ENCODE results near the gene ZNF165. TPM values are rescaled to one million over a fixed set of nuclear protein-coding genes. Genes with fewer than 3 reads are reported as not detected.
A peak's percentile ranks its signal among the peaks of the same experiment; 100 is the strongest.

Gene ZNF165
- total RNA-seq, 4 donors from 2014 or later = 1.7 to 6.9 (median 2.2) TPM

DNA sequence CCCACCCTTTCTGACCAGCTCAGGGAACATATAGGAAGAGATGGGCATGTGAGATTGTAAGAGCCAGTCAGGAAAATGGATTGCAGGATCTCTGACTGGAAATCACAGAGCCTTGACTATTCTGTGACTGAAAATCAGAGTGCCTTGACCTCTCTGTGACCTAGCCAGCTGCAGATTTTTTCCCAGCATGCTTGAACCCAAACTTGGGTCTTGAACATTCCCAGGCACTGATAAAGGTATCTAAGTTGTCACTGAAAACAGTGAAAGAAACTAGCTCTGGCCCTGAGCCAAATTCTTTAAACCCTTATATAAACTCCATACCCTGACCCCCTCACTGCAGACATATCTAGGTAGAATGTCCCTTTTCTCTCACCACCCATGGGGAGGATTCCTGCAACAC, 2.3 kb upstream of the ZNF165 start:
- TF ChIP-seq POLR2A (IDR thresholded peaks at IDR 0.05) = no peak
- DNase-seq = no peak
- Histone ChIP-seq H3K4me3 (no peak overlapping the region), H3K9me3 (no peaks in the 10 kb centered on the region), H3K27ac (no peak overlapping the region), H3K27me3 (no peaks in the 10 kb centered on the region), H3K4me1 (peaks cover 6 to 17% (median 7%) of the 10 kb centered on the region in 3 donors), H3K36me3 (no peaks in the 10 kb centered on the region)
- intact Hi-C loops (cut with DNase I) = no loop called here

DNA sequence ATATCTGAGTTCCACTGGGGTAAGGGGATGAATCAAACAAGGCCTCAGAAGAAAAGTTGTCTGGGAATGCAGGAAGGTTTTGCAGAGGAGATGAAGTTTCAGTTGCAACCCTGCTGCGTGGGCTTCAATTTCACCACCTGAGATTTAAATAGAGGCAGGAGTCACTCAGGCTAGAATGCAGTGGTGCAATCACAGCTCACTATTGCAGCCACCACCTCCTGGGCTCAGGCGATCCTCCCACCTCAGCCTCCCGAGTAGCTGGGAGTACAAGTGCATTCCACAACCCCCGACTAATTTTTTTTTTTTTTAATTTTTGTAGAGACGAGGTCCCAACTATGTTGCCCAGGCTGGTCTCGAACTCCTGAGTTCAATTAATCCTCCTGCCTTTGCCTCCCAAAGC, 1.5 kb upstream of the ZNF165 start:
- no peak overlapping the region for H3K27ac ChIP-seq
- 85 to 92% methylated on average over 6 of the region's 6 CpGs for WGBS, 2 donors
- intact Hi-C loops (cut with DNase I) = no loop called here
- H3K4me1 ChIP-seq = peaks cover 6 to 17% (median 7%) of the 10 kb centered on the region in 3 donors
- no peak overlapping the region for H3K4me3 ChIP-seq
- H3K27me3 ChIP-seq = no peaks in the 10 kb centered on the region
- no peaks in the 10 kb centered on the region for H3K36me3 ChIP-seq
- TF ChIP-seq POLR2A (IDR thresholded peaks at IDR 0.05) = no peak
- TF ChIP-seq, protein P1, sequence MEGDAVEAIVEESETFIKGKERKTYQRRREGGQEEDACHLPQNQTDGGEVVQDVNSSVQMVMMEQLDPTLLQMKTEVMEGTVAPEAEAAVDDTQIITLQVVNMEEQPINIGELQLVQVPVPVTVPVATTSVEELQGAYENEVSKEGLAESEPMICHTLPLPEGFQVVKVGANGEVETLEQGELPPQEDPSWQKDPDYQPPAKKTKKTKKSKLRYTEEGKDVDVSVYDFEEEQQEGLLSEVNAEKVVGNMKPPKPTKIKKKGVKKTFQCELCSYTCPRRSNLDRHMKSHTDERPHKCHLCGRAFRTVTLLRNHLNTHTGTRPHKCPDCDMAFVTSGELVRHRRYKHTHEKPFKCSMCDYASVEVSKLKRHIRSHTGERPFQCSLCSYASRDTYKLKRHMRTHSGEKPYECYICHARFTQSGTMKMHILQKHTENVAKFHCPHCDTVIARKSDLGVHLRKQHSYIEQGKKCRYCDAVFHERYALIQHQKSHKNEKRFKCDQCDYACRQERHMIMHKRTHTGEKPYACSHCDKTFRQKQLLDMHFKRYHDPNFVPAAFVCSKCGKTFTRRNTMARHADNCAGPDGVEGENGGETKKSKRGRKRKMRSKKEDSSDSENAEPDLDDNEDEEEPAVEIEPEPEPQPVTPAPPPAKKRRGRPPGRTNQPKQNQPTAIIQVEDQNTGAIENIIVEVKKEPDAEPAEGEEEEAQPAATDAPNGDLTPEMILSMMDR (IDR thresholded peaks at IDR 0.05) = no peak
- no peaks in the 10 kb centered on the region for H3K9me3 ChIP-seq
- DNase-seq = no peak

DNA sequence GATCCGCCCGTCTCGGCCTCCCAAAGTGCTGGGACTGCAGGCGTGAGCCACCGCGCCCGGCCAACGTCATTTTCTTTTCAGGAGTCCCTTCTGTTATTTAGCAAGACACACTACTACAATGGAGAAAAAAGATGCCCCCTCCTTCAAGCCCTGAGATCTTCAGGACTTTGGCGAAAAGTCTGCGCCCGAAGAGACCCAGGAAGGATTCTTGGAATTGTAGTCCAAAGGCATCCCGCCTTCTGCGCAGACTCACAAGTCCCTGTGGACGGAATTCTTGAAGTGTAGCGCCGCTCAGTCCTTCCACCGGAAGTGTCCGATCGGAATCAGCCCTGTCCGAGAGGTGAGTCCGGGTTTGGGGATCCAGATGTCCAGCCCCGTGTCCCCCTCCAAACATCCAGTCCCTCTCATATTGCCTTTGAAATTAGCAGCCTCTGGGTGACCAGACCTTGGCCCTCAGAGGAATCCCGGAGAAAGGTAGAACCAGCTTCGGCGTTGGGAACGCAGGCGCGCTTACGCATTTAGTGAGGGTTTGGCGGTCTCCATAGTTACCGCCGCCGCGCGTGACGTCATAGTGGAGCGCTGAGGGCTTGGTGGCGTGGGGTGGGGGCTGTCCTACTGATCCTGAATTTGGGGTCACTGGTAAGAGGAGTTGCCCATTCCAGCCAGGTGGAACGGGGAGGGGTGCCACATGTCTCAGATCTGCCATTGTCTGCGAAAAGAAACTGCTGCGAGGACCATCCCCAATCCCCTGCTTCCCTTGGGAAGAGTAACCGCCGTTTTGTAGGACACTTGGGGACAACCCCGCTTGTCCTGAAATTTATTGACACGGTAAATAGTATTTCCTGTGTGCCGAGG, 490 bp downstream of the ZNF165 start:
- no peaks in the 10 kb centered on the region for H3K9me3 ChIP-seq
- H3K36me3 ChIP-seq = peaks cover 0 to 7% (median 0%) of the 10 kb centered on the region in 3 donors
- peak overlapping the region; percentile 63 to 93 (median 74) for H3K4me3 ChIP-seq
- DNase-seq = peak; percentile 62
- peaks cover 6 to 17% (median 7%) of the 10 kb centered on the region in 3 donors for H3K4me1 ChIP-seq
- WGBS, 2 donors = 1 to 2% methylated on average over 19 to 20 of the region's 46 CpGs
- peak in 3 of 4 donors; percentile 9 to 61 (median 59) for TF ChIP-seq POLR2A (IDR thresholded peaks at IDR 0.05)
- TF ChIP-seq, protein P1 (IDR thresholded peaks at IDR 0.05) = peak in 1 of 6 experiments; percentile 35
- intact Hi-C loops (cut with DNase I) = no loop called here
- no peaks in the 10 kb centered on the region for H3K27me3 ChIP-seq
- H3K27ac ChIP-seq = peak overlapping the region; percentile 83 to 94 (median 90)

DNA sequence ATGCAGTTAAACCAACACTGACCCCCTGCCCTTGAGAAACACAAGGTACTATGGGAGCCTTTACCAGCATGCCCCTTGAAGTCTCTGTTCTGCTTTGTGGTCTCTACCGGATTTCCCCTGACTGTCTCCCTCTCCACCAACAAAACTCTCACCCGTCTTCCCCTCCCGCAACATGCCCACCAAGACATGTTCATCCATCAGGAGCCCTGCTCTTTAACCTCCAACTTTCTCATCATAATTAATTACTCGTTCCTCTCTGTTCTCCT, 1.1 kb downstream of the ZNF165 start:
- Histone ChIP-seq H3K4me1 (peaks cover 6 to 17% (median 7%) of the 10 kb centered on the region in 3 donors), H3K36me3 (peaks cover 0 to 13% (median 0%) of the 10 kb centered on the region in 3 donors), H3K4me3 (peak overlapping the region; percentile 63 to 93 (median 74)), H3K27me3 (no peaks in the 10 kb centered on the region), H3K9me3 (no peaks in the 10 kb centered on the region), H3K27ac (peak overlapping the region; percentile 83 to 94 (median 90))
- intact Hi-C loops (cut with DNase I) = no loop called here
- no peak for TF ChIP-seq POLR2A (IDR thresholded peaks at IDR 0.05)
- TF ChIP-seq, protein P1 (IDR thresholded peaks at IDR 0.05) = no peak
- 5 to 9% methylated on average over 4 of the region's 4 CpGs for WGBS, 2 donors
- DNase-seq = no peak

DNA sequence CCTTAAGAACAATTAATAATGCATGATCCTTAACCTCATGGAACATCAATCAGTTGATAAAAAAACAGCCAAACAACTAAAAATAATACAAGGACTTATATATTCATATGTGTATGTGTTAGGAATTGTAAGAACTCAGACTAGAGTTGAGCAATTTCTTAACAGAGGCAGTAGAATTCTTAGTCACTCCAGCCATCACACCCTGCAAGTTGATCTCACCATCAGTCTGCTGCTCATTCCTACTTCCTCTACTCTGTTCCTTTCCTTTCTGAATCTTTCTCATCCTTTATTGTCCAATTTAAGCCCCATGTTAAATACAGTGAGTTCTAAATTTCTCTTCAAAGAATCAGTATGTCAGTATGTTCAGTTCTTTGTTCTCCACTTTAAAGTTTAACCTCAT, 2.6 kb downstream of the ZNF165 start:
- DNase-seq = no peak
- Histone ChIP-seq H3K4me1 (peaks cover 6 to 17% (median 7%) of the 10 kb centered on the region in 3 donors), H3K4me3 (no peak overlapping the region), H3K9me3 (peaks cover 0 to under 1% (median 0%) of the 10 kb centered on the region in 3 donors), H3K27ac (no peak overlapping the region), H3K27me3 (no peaks in the 10 kb centered on the region), H3K36me3 (peaks cover 0 to 28% (median 0%) of the 10 kb centered on the region in 3 donors)
- TF ChIP-seq POLR2A (IDR thresholded peaks at IDR 0.05) = no peak
- TF ChIP-seq, protein P1 (IDR thresholded peaks at IDR 0.05) = no peak
- intact Hi-C loops (cut with DNase I) = no loop called here

All from esophagus squamous epithelium (tissue), 5 donors.